Hepatocyte (in vitro differentiated cells): ENCODE results near the gene NMNAT2.

Experiments used
- EZH2phosphoT487 ChIP-seq: fragments of 200-600 bp; sonication (generic); IDR thresholded peaks from one replicate; pipeline ENCODE4 v1.6.1; 2018; ENCODE audit warnings: antibody characterized with exemption, mild to moderate bottlenecking, low read depth, moderate library complexity; ENCODE audit not compliant: unreplicated experiment, severe bottlenecking
- TF ChIP-seq, protein P1 (sequence below): fragments of 200-600 bp; sonication (generic); IDR thresholded peaks from 2 replicates; pipeline ENCODE4 v1.5.1; 2016; ENCODE audit warnings: antibody characterized with exemption, mild to moderate bottlenecking; ENCODE audit not compliant: poor library complexity

- TF ChIP-seq, protein P1, sequence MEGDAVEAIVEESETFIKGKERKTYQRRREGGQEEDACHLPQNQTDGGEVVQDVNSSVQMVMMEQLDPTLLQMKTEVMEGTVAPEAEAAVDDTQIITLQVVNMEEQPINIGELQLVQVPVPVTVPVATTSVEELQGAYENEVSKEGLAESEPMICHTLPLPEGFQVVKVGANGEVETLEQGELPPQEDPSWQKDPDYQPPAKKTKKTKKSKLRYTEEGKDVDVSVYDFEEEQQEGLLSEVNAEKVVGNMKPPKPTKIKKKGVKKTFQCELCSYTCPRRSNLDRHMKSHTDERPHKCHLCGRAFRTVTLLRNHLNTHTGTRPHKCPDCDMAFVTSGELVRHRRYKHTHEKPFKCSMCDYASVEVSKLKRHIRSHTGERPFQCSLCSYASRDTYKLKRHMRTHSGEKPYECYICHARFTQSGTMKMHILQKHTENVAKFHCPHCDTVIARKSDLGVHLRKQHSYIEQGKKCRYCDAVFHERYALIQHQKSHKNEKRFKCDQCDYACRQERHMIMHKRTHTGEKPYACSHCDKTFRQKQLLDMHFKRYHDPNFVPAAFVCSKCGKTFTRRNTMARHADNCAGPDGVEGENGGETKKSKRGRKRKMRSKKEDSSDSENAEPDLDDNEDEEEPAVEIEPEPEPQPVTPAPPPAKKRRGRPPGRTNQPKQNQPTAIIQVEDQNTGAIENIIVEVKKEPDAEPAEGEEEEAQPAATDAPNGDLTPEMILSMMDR, result no peak
- no peak for TF ChIP-seq EZH2phosphoT487
Observed at GRCh38 chr1:183328371-183328770, 89.8 kb downstream of the NMNAT2 start.
